ENCODE measurements around the gene OPTC. TPM values are rescaled to one million over a fixed set of nuclear protein-coding genes. Genes with fewer than 3 reads are reported as not detected.

The OPTC gene
- total RNA-seq, 1 donor from 2014 or later = not detected

DNA sequence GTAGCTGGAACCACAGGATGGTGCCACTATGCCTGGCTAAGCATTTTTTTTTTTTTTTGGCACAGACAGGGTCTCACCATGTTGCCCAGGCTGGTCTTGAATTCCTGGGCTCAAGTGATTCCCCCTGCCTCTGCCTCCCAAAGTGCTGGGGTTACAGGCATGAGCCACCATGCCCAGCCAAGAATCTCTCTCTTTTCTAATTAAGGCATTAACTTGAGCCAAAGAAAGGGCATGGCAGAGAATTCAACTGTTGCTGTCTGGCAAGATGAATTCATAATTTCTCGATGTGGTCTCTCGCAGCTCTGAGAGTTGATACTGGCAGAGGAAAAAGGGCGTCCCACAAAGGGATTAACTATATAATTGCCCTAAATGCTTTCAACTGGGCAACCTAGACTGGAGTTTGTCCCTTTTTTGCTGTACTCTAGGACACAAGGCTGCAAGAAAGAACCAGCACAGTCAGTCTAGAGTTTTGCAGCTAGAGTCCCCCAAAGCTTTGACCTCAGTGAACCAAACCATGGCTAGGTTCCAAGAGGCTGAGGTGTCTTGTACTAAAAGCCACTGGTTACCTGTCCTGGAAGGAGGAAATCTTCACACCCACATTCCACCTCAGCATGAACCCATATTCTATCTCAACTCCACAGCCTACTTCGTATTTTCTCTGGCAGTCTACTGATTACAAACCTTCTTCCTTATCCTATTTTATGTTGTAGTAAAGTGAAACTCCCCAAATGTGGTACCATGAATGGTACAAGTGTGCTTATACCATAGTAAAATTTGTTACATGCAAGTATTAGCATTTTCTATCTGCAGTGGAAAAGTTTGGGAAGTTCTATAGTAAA lies 51.2 kb downstream of the OPTC start:
- no peaks in the 10 kb centered on the region for H3K36me3 Mint-ChIP-seq (ENCODE audit: unreplicated experiment)
- H3K27me3 Mint-ChIP-seq (ENCODE audit: unreplicated experiment) = no peaks in the 10 kb centered on the region
- no peaks in the 10 kb centered on the region for H3K9me3 Mint-ChIP-seq (ENCODE audit: unreplicated experiment)
- H3K4me3 Mint-ChIP-seq (ENCODE audit: unreplicated experiment) = no peak overlapping the region
- TF ChIP-seq, protein P1, sequence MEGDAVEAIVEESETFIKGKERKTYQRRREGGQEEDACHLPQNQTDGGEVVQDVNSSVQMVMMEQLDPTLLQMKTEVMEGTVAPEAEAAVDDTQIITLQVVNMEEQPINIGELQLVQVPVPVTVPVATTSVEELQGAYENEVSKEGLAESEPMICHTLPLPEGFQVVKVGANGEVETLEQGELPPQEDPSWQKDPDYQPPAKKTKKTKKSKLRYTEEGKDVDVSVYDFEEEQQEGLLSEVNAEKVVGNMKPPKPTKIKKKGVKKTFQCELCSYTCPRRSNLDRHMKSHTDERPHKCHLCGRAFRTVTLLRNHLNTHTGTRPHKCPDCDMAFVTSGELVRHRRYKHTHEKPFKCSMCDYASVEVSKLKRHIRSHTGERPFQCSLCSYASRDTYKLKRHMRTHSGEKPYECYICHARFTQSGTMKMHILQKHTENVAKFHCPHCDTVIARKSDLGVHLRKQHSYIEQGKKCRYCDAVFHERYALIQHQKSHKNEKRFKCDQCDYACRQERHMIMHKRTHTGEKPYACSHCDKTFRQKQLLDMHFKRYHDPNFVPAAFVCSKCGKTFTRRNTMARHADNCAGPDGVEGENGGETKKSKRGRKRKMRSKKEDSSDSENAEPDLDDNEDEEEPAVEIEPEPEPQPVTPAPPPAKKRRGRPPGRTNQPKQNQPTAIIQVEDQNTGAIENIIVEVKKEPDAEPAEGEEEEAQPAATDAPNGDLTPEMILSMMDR (IDR thresholded peaks at IDR 0.05) = no peak
- DNase-seq (ENCODE audit: extremely low spot score, unreplicated experiment) = no peak
- H3K27ac Mint-ChIP-seq (ENCODE audit: unreplicated experiment) = no peak overlapping the region
- H3K4me1 Mint-ChIP-seq (ENCODE audit: unreplicated experiment) = peaks cover 17% of the 10 kb centered on the region

DNA sequence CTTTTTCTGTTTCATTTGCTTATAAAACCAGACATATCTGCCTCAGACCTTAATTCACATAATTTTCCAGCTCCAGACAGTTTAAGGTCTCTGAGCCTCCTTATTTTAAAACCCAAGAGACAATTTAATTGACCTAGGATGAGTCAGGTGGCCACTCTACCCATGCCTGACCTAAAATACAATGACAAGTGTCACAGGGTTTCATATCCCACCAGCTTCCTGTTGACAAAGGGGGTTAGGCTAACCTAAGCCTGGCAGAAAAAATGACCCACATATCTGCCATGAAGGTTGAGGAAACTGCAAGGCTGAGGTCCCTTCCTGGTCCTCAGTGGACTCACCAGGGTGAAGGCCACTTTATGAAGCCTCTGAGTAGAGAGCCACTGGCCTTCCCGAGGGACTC lies 52.3 kb downstream of the OPTC start:
- no peaks in the 10 kb centered on the region for H3K9me3 Mint-ChIP-seq (ENCODE audit: unreplicated experiment)
- no peak overlapping the region for H3K4me3 Mint-ChIP-seq (ENCODE audit: unreplicated experiment)
- TF ChIP-seq, protein P1 (IDR thresholded peaks at IDR 0.05) = no peak
- H3K27me3 Mint-ChIP-seq (ENCODE audit: unreplicated experiment) = no peaks in the 10 kb centered on the region
- H3K4me1 Mint-ChIP-seq (ENCODE audit: unreplicated experiment) = peaks cover 17% of the 10 kb centered on the region
- no peaks in the 10 kb centered on the region for H3K36me3 Mint-ChIP-seq (ENCODE audit: unreplicated experiment)
- no peak for DNase-seq (ENCODE audit: extremely low spot score, unreplicated experiment)
- no peak overlapping the region for H3K27ac Mint-ChIP-seq (ENCODE audit: unreplicated experiment)

DNA sequence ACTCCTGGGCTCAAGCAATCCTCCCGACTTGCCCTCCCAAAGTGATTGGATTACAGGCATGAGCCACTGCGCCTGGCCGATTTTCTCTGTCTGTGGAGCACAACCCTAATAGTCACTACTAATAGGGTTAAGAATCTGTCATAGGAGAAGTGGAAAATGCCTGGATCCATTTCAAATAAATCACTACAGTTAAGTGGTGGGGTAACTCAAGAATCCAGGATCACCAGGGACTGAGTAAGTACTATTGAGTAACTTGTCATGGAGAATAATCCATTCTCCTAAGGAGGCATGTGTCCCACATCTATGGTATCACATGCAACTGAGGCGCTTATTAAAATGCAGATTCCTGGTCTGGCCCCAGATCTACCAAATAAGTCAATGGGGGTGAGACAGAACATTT lies 53.2 kb downstream of the OPTC start:
- no peak for DNase-seq (ENCODE audit: extremely low spot score, unreplicated experiment)
- no peaks in the 10 kb centered on the region for H3K27me3 Mint-ChIP-seq (ENCODE audit: unreplicated experiment)
- no peak overlapping the region for H3K4me3 Mint-ChIP-seq (ENCODE audit: unreplicated experiment)
- TF ChIP-seq, protein P1 (IDR thresholded peaks at IDR 0.05) = no peak
- peaks cover 17% of the 10 kb centered on the region for H3K4me1 Mint-ChIP-seq (ENCODE audit: unreplicated experiment)
- H3K36me3 Mint-ChIP-seq (ENCODE audit: unreplicated experiment) = no peaks in the 10 kb centered on the region
- H3K27ac Mint-ChIP-seq (ENCODE audit: unreplicated experiment) = no peak overlapping the region
- H3K9me3 Mint-ChIP-seq (ENCODE audit: unreplicated experiment) = no peaks in the 10 kb centered on the region

DNA sequence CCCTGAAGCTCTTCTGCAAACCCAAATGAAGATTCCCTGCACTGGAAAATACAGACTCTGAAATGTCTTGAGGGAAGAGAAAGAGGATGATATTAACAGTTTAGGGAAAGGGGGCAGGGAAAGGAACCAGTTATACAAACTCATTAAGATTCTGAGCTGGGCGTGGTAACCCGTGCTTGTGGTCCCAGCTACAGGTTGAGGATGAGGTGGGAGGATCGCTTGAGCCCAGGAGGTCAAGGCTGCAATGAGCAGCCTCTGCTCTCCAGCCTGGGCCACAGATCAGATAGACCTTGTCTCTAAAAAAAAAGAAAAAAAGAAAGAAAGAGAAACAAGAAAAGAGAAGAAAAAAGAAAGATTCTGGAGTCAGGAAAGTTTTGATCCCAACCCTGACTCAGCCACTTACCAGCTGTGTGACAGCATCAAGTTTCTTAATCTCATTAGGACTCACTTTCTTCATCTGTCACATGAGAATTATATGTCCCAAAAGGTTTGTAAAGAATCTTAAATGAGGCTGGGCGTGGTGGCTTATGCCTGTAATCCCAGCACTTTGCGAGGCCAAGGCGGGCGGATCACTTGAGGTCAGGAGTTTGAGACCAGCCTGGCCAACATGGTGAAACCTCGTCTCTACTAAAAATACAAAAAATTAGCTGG lies 53.9 kb downstream of the OPTC start:
- no peaks in the 10 kb centered on the region for H3K9me3 Mint-ChIP-seq (ENCODE audit: unreplicated experiment)
- TF ChIP-seq, protein P1 (IDR thresholded peaks at IDR 0.05) = no peak
- H3K27ac Mint-ChIP-seq (ENCODE audit: unreplicated experiment) = no peak overlapping the region
- no peak for DNase-seq (ENCODE audit: extremely low spot score, unreplicated experiment)
- H3K4me3 Mint-ChIP-seq (ENCODE audit: unreplicated experiment) = no peak overlapping the region
- H3K36me3 Mint-ChIP-seq (ENCODE audit: unreplicated experiment) = no peaks in the 10 kb centered on the region
- H3K27me3 Mint-ChIP-seq (ENCODE audit: unreplicated experiment) = no peaks in the 10 kb centered on the region
- H3K4me1 Mint-ChIP-seq (ENCODE audit: unreplicated experiment) = peaks cover 17% of the 10 kb centered on the region

DNA sequence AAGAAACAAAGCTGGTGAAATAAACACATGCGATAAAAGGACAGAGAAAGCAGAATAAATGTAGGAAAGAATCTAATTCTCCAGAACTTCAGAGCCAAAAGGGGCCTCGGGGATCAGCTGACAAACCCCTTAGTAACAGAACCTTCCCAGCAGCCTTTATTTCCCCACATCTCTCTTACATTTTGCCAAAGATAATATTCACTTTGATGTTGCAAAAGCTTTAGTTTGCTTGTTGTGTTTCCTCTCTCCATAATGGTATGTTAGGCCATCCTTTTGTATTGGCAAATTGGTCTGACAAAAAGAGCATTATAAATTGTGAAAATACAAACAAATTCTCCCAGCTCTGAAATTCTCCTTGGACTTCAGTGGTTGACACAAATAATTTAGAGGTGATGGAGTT lies 54.9 kb downstream of the OPTC start:
- Mint-ChIP-seq H3K4me1 (ENCODE audit: unreplicated experiment) (peaks cover 17% of the 10 kb centered on the region), H3K27me3 (ENCODE audit: unreplicated experiment) (no peaks in the 10 kb centered on the region), H3K36me3 (ENCODE audit: unreplicated experiment) (no peaks in the 10 kb centered on the region), H3K27ac (ENCODE audit: unreplicated experiment) (no peak overlapping the region), H3K9me3 (ENCODE audit: unreplicated experiment) (no peaks in the 10 kb centered on the region), H3K4me3 (ENCODE audit: unreplicated experiment) (no peak overlapping the region)
- TF ChIP-seq, protein P1 (IDR thresholded peaks at IDR 0.05) = no peak
- no peak for DNase-seq (ENCODE audit: extremely low spot score, unreplicated experiment)
